ENCODE data around the gene GPR78.

DNA sequence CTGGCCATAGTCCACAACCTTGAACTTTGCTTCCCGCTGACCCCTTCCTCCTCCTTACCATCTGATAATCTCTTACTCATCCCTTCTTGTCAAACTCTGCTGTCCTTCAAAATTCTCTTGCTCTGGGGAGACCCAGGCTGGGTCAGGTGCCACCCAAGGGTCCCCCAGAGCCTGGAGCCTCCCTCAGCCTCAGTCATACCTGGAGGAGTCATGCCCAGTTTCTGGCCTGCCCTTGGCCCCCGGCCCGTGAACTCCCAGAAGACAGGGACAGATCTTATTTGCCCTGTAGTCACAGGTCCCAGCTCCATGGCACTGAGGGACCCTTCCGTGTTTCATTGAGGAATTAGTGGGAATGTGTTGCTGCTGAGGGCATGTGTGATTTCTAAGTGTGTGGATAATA, 4.7 kb upstream of the GPR78 start:
- TF ChIP-seq, protein P1, sequence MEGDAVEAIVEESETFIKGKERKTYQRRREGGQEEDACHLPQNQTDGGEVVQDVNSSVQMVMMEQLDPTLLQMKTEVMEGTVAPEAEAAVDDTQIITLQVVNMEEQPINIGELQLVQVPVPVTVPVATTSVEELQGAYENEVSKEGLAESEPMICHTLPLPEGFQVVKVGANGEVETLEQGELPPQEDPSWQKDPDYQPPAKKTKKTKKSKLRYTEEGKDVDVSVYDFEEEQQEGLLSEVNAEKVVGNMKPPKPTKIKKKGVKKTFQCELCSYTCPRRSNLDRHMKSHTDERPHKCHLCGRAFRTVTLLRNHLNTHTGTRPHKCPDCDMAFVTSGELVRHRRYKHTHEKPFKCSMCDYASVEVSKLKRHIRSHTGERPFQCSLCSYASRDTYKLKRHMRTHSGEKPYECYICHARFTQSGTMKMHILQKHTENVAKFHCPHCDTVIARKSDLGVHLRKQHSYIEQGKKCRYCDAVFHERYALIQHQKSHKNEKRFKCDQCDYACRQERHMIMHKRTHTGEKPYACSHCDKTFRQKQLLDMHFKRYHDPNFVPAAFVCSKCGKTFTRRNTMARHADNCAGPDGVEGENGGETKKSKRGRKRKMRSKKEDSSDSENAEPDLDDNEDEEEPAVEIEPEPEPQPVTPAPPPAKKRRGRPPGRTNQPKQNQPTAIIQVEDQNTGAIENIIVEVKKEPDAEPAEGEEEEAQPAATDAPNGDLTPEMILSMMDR (IDR thresholded peaks at IDR 0.05; ENCODE audit: low read depth, low read length, missing input control): no peak
- TF ChIP-seq, protein P2, sequence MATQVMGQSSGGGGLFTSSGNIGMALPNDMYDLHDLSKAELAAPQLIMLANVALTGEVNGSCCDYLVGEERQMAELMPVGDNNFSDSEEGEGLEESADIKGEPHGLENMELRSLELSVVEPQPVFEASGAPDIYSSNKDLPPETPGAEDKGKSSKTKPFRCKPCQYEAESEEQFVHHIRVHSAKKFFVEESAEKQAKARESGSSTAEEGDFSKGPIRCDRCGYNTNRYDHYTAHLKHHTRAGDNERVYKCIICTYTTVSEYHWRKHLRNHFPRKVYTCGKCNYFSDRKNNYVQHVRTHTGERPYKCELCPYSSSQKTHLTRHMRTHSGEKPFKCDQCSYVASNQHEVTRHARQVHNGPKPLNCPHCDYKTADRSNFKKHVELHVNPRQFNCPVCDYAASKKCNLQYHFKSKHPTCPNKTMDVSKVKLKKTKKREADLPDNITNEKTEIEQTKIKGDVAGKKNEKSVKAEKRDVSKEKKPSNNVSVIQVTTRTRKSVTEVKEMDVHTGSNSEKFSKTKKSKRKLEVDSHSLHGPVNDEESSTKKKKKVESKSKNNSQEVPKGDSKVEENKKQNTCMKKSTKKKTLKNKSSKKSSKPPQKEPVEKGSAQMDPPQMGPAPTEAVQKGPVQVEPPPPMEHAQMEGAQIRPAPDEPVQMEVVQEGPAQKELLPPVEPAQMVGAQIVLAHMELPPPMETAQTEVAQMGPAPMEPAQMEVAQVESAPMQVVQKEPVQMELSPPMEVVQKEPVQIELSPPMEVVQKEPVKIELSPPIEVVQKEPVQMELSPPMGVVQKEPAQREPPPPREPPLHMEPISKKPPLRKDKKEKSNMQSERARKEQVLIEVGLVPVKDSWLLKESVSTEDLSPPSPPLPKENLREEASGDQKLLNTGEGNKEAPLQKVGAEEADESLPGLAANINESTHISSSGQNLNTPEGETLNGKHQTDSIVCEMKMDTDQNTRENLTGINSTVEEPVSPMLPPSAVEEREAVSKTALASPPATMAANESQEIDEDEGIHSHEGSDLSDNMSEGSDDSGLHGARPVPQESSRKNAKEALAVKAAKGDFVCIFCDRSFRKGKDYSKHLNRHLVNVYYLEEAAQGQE (IDR thresholded peaks at IDR 0.05): no peak
